OCI-LY7 (cell line): ENCODE data around the gene MAN1B1. TPM values are rescaled to one million over a fixed set of nuclear protein-coding genes. Genes with fewer than 3 reads are reported as not detected.

ENCODE experiments used
- BruUV-seq: library from RNA; stranded (reverse); fragments of 400-500 nt; replicated peaks from 2 replicates; lab custom pipeline; 2021; lab: Mats Ljungman, UMichigan
- CTCF ChIA-PET: fragments of 300-600 bp; sonication (Branson Sonifier 250); formaldehyde crosslinking; loops from one replicate; lab custom pipeline; 2022; ENCODE audit warnings: antibody characterized with exemption; ENCODE audit not compliant: unreplicated experiment; lab: Charles Lee
- POLR2A ChIA-PET: fragments of 300-600 bp; sonication (Branson Sonifier 250); formaldehyde crosslinking; loops from one replicate; lab custom pipeline; 2022; ENCODE audit warnings: antibody characterized with exemption; lab: Charles Lee
- DNase-seq: peaks from one replicate; pipeline ENCODE4 v3.0.0-alpha.2; 2015; ENCODE audit warnings: low spot score
- H2AFZ ChIP-seq: fragments of 200-600 bp; sonication (generic), shearing (Covaris generic); 2 replicates; pipeline ENCODE4 v1.6.1; 2014; ENCODE audit warnings: mild to moderate bottlenecking, antibody characterized with exemption, low read length, moderate library complexity
- H3K27ac ChIP-seq: fragments of 200-600 bp; sonication (generic); 2 replicates; pipeline ENCODE4 v1.5.1; 2014; ENCODE audit warnings: mixed run types, low read depth, mild to moderate bottlenecking, moderate library complexity, low read length, inconsistent platforms; ENCODE audit not compliant: poor library complexity, severe bottlenecking
- H3K36me3 ChIP-seq: fragments of 200-600 bp; sonication (generic); 2 replicates; pipeline ENCODE4 v1.6.1; 2014; ENCODE audit warnings: mild to moderate bottlenecking, antibody characterized with exemption, low read length, moderate library complexity, mixed read lengths; ENCODE audit not compliant: insufficient read depth
- H3K4me1 ChIP-seq: fragments of 200-600 bp; sonication (generic); 2 replicates; pipeline ENCODE4 v1.5.1; 2014; ENCODE audit warnings: mild to moderate bottlenecking, low read length; ENCODE audit not compliant: insufficient read depth, poor library complexity, severe bottlenecking
- H3K4me2 ChIP-seq: fragments of 200-600 bp; sonication (generic); 2 replicates; pipeline ENCODE4 v1.6.1; 2014; ENCODE audit warnings: mild to moderate bottlenecking, low read length
- H3K4me3 ChIP-seq: fragments of 200-600 bp; sonication (generic); 2 replicates; pipeline ENCODE4 v1.5.1; 2014; ENCODE audit warnings: mild to moderate bottlenecking, low read depth, low read length; ENCODE audit not compliant: poor library complexity, severe bottlenecking
- H3K79me2 ChIP-seq: fragments of 200-600 bp; sonication (generic); 2 replicates; pipeline ENCODE4 v1.6.1; 2016; ENCODE audit warnings: low read depth, mild to moderate bottlenecking, low read length, moderate library complexity, mixed read lengths; ENCODE audit not compliant: insufficient read depth
- H3K9me2 ChIP-seq: fragments of 200-600 bp; sonication (generic); 2 replicates; pipeline ENCODE4 v1.6.1; 2016; ENCODE audit warnings: mild to moderate bottlenecking, low read length, mixed read lengths; ENCODE audit not compliant: insufficient read depth
- H3K9me3 ChIP-seq: fragments of 200-600 bp; sonication (generic); 2 replicates; pipeline ENCODE4 v1.6.1; 2014; ENCODE audit warnings: mild to moderate bottlenecking, mixed run types, low read length, mixed read lengths
- H4K20me1 ChIP-seq: fragments of 200-600 bp; sonication (generic); 2 replicates; pipeline ENCODE4 v1.6.1; 2014; ENCODE audit warnings: mild to moderate bottlenecking, antibody characterized with exemption, low read length, moderate library complexity, mixed read lengths; ENCODE audit not compliant: insufficient read depth
- CTCF ChIP-seq: fragments of 200-600 bp; sonication (generic); conservative IDR thresholded peaks from 2 replicates; pipeline ENCODE4 v1.5.1; 2014; ENCODE audit warnings: mild to moderate bottlenecking, antibody characterized with exemption, low read length, moderate library complexity, mixed read lengths
- EZH2phosphoT487 ChIP-seq: fragments of 200-600 bp; sonication (generic); IDR thresholded peaks from 2 replicates; pipeline ENCODE4 v1.6.1; 2018; ENCODE audit warnings: low read depth, borderline replicate concordance, mild to moderate bottlenecking, mixed run types, antibody characterized with exemption, low read length, moderate library complexity, mixed read lengths
- intact Hi-C: fragments of 100-400 bp; cut with micrococcal nuclease; formaldehyde crosslinking; loops from one replicate; pipeline ENCODE4 v1.10.0; 2022; ENCODE audit not compliant: unreplicated experiment
- total RNA-seq, 2 experiments: library from RNA; depleted of rRNA in 1 of 2; stranded (reverse); fragments of >200 nt in 1 of 2; shearing (Covaris generic) in 1 of 2; gene quantifications; 2 replicates each; pipeline ENCODE4 v1.2.3, GENCODE V29; 2014 to 2022

The MAN1B1 gene
- total RNA-seq, 2 experiments from 2014 or later, result 32.7 to 43.4 TPM

- H3K4me1 ChIP-seq, result peaks cover 24% of the 10 kb centered on the region
- peak overlapping the region; percentile 95 for H3K4me3 ChIP-seq
- H3K36me3 ChIP-seq, result peaks cover 41% of the 10 kb centered on the region
- ChIA-PET CTCF (interaction anchor here (0.9 kb wide), 1 partner anchor 46 kb away, joined by 3 read pairs; no protein-coding TSS in a partner anchor), POLR2A (no interaction called here)
- no peak overlapping the region for H2AFZ ChIP-seq
- H3K79me2 ChIP-seq, result no peaks in the 10 kb centered on the region
- H4K20me1 ChIP-seq, result no peaks in the 10 kb centered on the region
- no peak overlapping the region for H3K27ac ChIP-seq
- no peaks in the 10 kb centered on the region for H3K9me2 ChIP-seq
- DNase-seq, result no peak
- peak; percentile 37 for TF ChIP-seq CTCF
- no peak for TF ChIP-seq EZH2phosphoT487
- no TSS peak for BruUV-seq
- intact Hi-C loops, result loop anchor here (2.0 kb wide), 1 partner anchor 45 kb away; no protein-coding TSS in a partner anchor
- H3K9me3 ChIP-seq, result no peaks in the 10 kb centered on the region
- peak overlapping the region; percentile 55 for H3K4me2 ChIP-seq
Observed at GRCh38 chr9:137113385-137114159, 26.8 kb downstream of the MAN1B1 start.

- TSS peak; percentile 54 for BruUV-seq
- peak overlapping the region; percentile 42 for H3K27ac ChIP-seq
- DNase-seq, result no peak
Observed at GRCh38 chr9:137114220-137114612, 27.4 kb downstream of the MAN1B1 start.

More at GRCh38 chr9:137114220-137114612, 27.4 kb downstream of the MAN1B1 start:
- POLR2A ChIA-PET, result no interaction called here
- TF ChIP-seq EZH2phosphoT487 (no peak), CTCF (no peak)
- no peaks in the 10 kb centered on the region for H3K9me2 ChIP-seq
- H2AFZ ChIP-seq, result peak overlapping the region; percentile 59; the same call in 1 of the 2 replicates
- H3K4me3 ChIP-seq, result peak overlapping the region; percentile 95
- no peaks in the 10 kb centered on the region for H4K20me1 ChIP-seq
- no peaks in the 10 kb centered on the region for H3K9me3 ChIP-seq
- peak overlapping the region; percentile 71 for H3K4me2 ChIP-seq
- CTCF ChIA-PET, result no interaction called here
- H3K79me2 ChIP-seq, result no peaks in the 10 kb centered on the region
- intact Hi-C loops, result loop anchor here (2.0 kb wide), 1 partner anchor 45 kb away; no protein-coding TSS in a partner anchor
- peaks cover 34% of the 10 kb centered on the region for H3K36me3 ChIP-seq
- H3K4me1 ChIP-seq, result peaks cover 30% of the 10 kb centered on the region
